ENCODE measurements around the gene BCL7A. TPM values are rescaled to one million over a fixed set of nuclear protein-coding genes. Genes with fewer than 3 reads are reported as not detected.
A peak's percentile ranks its signal among the peaks of the same experiment; 100 is the strongest.

Gene BCL7A
- total RNA-seq, 1 donor from 2014 or later, result 11.4 TPM

GRCh38 chr12:122106843-122107242 lies 85.2 kb downstream of the BCL7A start:
- peak; percentile 96 for ATAC-seq
- no peak for TF ChIP-seq CTCF (IDR thresholded peaks at IDR 0.05)

GRCh38 chr12:122107261-122107660 lies 85.6 kb downstream of the BCL7A start:
- ATAC-seq (peak; percentile 3), DNase-seq (no peak)
- Histone ChIP-seq H3K4me1 (peaks cover 32% of the 10 kb centered on the region), H3K27ac (peak overlapping the region; percentile 37), H3K4me3 (no peak overlapping the region), H3K36me3 (no peaks in the 10 kb centered on the region), H3K9me3 (no peaks in the 10 kb centered on the region), H3K27me3 (no peaks in the 10 kb centered on the region)
- TF ChIP-seq CTCF (IDR thresholded peaks at IDR 0.05), result no peak
- intact Hi-C loops (cut with DNase I), result no loop called here

More at GRCh38 chr12:122106843-122107242, 85.2 kb downstream of the BCL7A start:
- Histone ChIP-seq H3K4me3 (no peak overlapping the region), H3K4me1 (peaks cover 32% of the 10 kb centered on the region), H3K9me3 (no peaks in the 10 kb centered on the region), H3K27me3 (no peaks in the 10 kb centered on the region), H3K27ac (no peak overlapping the region), H3K36me3 (no peaks in the 10 kb centered on the region)
- intact Hi-C loops (cut with DNase I), result no loop called here
- peak; percentile 87 for DNase-seq

GRCh38 chr12:122111089-122111641 lies 89.5 kb downstream of the BCL7A start:
- no peaks in the 10 kb centered on the region for H3K27me3 ChIP-seq
- no peaks in the 10 kb centered on the region for H3K9me3 ChIP-seq
- H3K4me3 ChIP-seq, result no peak overlapping the region
- no peaks in the 10 kb centered on the region for H3K36me3 ChIP-seq
- no peak for ATAC-seq
- peaks cover 19% of the 10 kb centered on the region for H3K4me1 ChIP-seq
- no peak for DNase-seq
- intact Hi-C loops (cut with DNase I), result no loop called here
- H3K27ac ChIP-seq, result no peak overlapping the region
- TF ChIP-seq CTCF (IDR thresholded peaks at IDR 0.05), result no peak

Other genes with a start within 250 kb of the BCL7A start
- gene RHOF, start 228.2 kb upstream of the BCL7A start, total RNA-seq, result 41.0 TPM
- gene SETD1B, start 217.9 kb upstream of the BCL7A start, total RNA-seq, result 18.4 TPM
- gene HPD, start 163.0 kb upstream of the BCL7A start, total RNA-seq, result 1.8 TPM
- 43.4 TPM for gene PSMD9, start 133.1 kb upstream of the BCL7A start, total RNA-seq
- gene CFAP251, start 103.3 kb upstream of the BCL7A start, total RNA-seq, result 2.5 TPM
- 57.4 TPM for gene MLXIP, start 56.9 kb downstream of the BCL7A start, total RNA-seq
- gene IL31, start 152.3 kb downstream of the BCL7A start, total RNA-seq, result not detected
- not detected for gene LRRC43, start 161.2 kb downstream of the BCL7A start, total RNA-seq
- 0.46 TPM for gene B3GNT4, start 181.8 kb downstream of the BCL7A start, total RNA-seq
- gene DIABLO, start 204.2 kb downstream of the BCL7A start, total RNA-seq, result 31.9 TPM
- 17.7 TPM for gene VPS33A, start 244.6 kb downstream of the BCL7A start, total RNA-seq

Measured in upper lobe of right lung (tissue), 1 donor.